BJ (cell line): ENCODE results near the gene PTPRN. TPM values are rescaled to one million over a fixed set of nuclear protein-coding genes. Genes with fewer than 3 reads are reported as not detected.
A peak's percentile ranks its signal among the peaks of the same experiment; 100 is the strongest.

Experiments
- CTCF ChIA-PET: fragments of 350-600 bp; formaldehyde crosslinking; extraction: SDS; loops from one replicate; lab custom pipeline; 2021; ENCODE audit warnings: antibody characterized with exemption, inconsistent platforms; lab: Yijun Ruan, JAX
- POLR2A ChIA-PET: fragments of 300-600 bp; sonication (Branson Sonifier 250); formaldehyde crosslinking; extraction: SDS; loops from one replicate; lab custom pipeline; 2021; ENCODE audit warnings: antibody characterized with exemption; lab: Charles Lee
- DNase-seq: peaks from one replicate; pipeline ENCODE4 v3.0.0-alpha.2; 2011; ENCODE audit warnings: low read depth
- H3K27me3 ChIP-seq: 2 replicates; pipeline ENCODE4 v1.6.0; 2011; ENCODE audit warnings: low read length; ENCODE audit not compliant: control insufficient read depth, insufficient read depth
- H3K36me3 ChIP-seq: 2 replicates; pipeline ENCODE4 v1.5.1; 2011; ENCODE audit warnings: low read length; ENCODE audit not compliant: control insufficient read depth, insufficient read depth
- H3K4me3 ChIP-seq: 2 replicates; pipeline ENCODE4 v1.5.1; 2011; ENCODE audit warnings: low read depth, mild to moderate bottlenecking, control low read depth, low read length
- CTCF ChIP-seq: IDR thresholded peaks from 2 replicates; pipeline ENCODE4 v1.5.1; 2011; ENCODE audit warnings: low read depth, mild to moderate bottlenecking, control low read depth, inconsistent platforms, low read length, moderate library complexity; ENCODE audit not compliant: insufficient read depth
- polyA plus RNA-seq: library from polyadenylated mRNA; depleted of rRNA; stranded (reverse); fragments of >200 nt; gene quantifications from 2 replicates; pipeline ENCODE4 v1.2.3, GENCODE V29; 2011

The PTPRN gene
- polyA plus RNA-seq, 1 experiment: 7.0 TPM

- peak; percentile 72 for TF ChIP-seq CTCF
- no peak for DNase-seq
- ChIA-PET POLR2A (no interaction called here), CTCF (interaction anchor here (0.8 to 2.6 kb wide), 9 partner anchors 9 to 198 kb away, joined by 3 to 8 read pairs (median 4); partner anchors contain the start of gene CNPPD1)
- H3K36me3 ChIP-seq: no peaks in the 10 kb centered on the region
- peaks cover 3% of the 10 kb centered on the region for H3K27me3 ChIP-seq
- H3K4me3 ChIP-seq: no peak overlapping the region
Measured at GRCh38 chr2:219352448-219353023, 43.3 kb upstream of the PTPRN start.

DNA sequence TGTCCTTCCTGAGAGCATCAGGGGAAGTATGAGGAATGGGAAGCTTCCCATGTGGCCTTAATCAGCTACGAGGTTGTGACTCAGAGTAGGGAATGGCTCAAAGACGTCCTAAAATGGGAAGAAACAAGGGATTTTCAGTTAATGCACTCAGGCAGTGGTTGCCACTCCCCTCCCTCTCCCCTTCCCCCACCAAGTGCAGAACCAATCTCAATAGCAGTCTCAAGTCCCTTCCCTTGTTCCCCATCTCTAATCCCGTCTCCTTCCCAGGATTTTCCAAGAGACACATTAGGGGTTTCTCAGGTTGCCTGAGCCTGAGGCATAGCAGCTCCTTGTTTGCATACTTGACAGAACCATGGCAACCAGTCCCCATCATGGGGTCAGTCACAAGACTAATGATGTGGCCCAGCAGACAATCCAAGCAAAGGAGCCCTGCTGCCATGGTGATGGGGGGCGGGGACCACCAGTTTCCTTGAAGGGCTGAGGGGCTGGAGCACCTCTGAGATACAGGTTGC lies 41.6 kb upstream of the PTPRN start:
- POLR2A ChIA-PET: no interaction called here
- H3K4me3 ChIP-seq: no peak overlapping the region
- CTCF ChIA-PET: interaction anchor here (0.9 to 1.6 kb wide), 6 partner anchors 10 to 179 kb away, joined by 3 to 7 read pairs (median 4); no protein-coding TSS in a partner anchor

DNA sequence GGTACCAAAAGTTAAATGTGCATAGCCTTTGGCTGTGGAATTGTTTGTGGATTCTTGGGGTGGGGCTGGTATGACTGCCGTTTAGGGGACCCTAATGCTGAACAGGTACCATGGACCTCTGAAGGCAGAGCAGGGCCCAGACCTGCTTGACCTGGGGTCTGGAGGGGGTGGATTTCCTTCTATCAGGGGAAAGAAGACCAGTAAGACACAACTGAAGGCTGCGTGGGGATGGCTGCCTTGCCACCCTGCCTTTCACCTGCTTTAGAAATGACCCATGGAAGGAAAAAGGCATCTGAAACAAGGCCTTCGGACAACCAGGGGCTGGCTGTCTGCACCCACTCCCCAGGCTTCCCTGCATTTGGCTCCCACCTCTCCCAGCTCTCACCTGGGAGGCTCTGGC lies 41.0 kb upstream of the PTPRN start:
- no peak for DNase-seq
- Histone ChIP-seq H3K27me3 (peaks cover 2% of the 10 kb centered on the region; the same call in 1 of the 2 replicates), H3K4me3 (no peak overlapping the region), H3K36me3 (no peaks in the 10 kb centered on the region)
- ChIA-PET POLR2A (no interaction called here), CTCF (interaction anchor here (0.7 to 2.9 kb wide), 5 partner anchors 11 to 72 kb away, joined by 3 to 10 read pairs (median 4); no protein-coding TSS in a partner anchor)
- TF ChIP-seq CTCF: no peak

More for the DNA sequence above, 41.6 kb upstream of the PTPRN start:
- peak; percentile 63 for DNase-seq
- TF ChIP-seq CTCF: no peak
- Histone ChIP-seq H3K36me3 (no peaks in the 10 kb centered on the region), H3K27me3 (peaks cover 3% of the 10 kb centered on the region; the same call in 1 of the 2 replicates)

DNA sequence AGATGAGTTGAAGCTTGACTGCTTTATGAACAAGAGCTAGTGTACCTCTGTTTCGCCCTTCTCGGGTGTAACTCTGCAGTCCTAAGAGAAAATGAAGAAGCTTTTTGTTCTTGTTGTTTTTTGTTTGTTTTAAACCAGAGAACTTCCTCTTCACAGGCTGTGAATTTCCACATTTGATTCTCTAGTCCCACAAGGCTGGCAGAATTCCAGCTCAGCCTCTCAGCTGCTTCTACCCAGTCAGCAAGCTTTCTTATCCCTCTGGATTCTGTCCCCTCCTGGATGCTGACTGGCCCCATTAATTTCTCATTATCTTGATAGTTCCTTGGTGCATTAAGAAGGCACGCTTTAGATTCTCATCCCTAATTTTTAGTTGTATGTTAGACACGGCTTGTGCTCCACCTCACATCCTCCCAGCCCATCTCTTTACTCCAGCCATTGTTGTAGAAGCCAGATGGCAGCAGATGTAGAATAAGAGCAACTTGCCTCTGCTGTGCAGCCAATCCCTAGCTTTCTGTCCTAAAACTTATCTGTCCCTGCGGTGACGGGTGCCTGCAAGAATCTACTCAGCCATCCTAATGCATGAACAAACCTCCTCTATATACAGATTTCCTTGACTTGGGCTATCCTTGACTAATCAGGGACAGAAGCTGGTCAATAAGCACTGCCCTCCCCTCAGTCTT lies 35.7 kb upstream of the PTPRN start:
- Histone ChIP-seq H3K4me3 (no peak overlapping the region), H3K36me3 (no peaks in the 10 kb centered on the region), H3K27me3 (peaks cover under 1% of the 10 kb centered on the region; the same call in 1 of the 2 replicates)
- ChIA-PET POLR2A (no interaction called here), CTCF (interaction anchor here (1.1 to 2.7 kb wide), 6 partner anchors 8 to 285 kb away, joined by 3 to 10 read pairs (median 5); no protein-coding TSS in a partner anchor)
- no peak for DNase-seq
- TF ChIP-seq CTCF: no peak

DNA sequence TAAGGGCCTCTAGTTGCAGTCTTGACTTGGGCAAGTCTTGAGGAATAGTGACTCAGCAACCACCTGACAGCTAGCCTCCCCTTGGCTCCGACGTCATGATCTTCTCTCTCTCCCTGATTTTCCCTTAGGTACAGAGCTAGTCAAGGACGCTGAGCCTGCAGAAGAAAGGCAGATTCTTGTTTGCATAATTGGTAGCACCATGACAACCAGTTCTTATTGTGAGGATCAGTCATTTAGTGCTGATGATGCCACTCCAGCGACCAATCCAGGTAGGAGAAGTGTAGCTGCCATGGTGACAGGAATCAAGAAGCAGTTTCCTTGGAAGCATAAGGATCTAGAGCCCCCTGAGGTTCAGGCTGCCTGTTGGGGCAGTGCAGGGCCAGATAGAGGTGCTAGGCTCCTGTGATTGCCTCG lies 26.2 kb upstream of the PTPRN start:
- DNase-seq: no peak
- no peak for TF ChIP-seq CTCF
- CTCF ChIA-PET: interaction anchor here (1.3 to 1.8 kb wide), 2 partner anchors 9 to 164 kb away, joined by 3 to 6 read pairs; no protein-coding TSS in a partner anchor
- Histone ChIP-seq H3K4me3 (no peak overlapping the region), H3K27me3 (peaks cover 18% of the 10 kb centered on the region), H3K36me3 (no peaks in the 10 kb centered on the region)
- POLR2A ChIA-PET: no interaction called here
